ENCODE measurements around the gene MGAT5. TPM values are rescaled to one million over a fixed set of nuclear protein-coding genes. Genes with fewer than 3 reads are reported as not detected.

MGAT5 gene
- total RNA-seq, 1 donor from 2014 or later = 58.8 TPM

DNA sequence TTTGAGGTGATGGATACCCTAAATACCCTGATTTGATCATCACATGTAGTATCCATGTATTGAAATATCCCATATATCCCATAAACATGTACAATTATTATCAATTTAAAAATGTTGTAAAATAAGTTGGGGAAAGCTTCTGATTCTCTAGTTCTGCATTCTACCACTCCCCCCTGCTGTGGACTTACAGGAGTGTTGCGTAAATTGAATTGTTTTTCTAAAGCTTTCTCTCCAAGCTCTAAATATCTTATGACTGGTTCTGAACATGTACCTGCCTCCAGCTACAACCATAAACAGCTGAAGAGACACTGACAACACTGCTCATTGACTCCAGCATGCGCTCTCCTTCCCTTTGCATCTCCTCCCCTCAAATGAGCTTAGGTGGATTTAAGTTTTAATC lies 145.2 kb downstream of the MGAT5 start:
- Mint-ChIP-seq H3K36me3 (ENCODE audit: unreplicated experiment) (no peaks in the 10 kb centered on the region), H3K27me3 (ENCODE audit: unreplicated experiment) (peaks cover 6% of the 10 kb centered on the region), H3K9me3 (ENCODE audit: unreplicated experiment) (no peaks in the 10 kb centered on the region), H3K4me1 (ENCODE audit: low read depth, unreplicated experiment) (peaks cover 17% of the 10 kb centered on the region), H3K4me3 (ENCODE audit: unreplicated experiment) (no peak overlapping the region), H3K27ac (ENCODE audit: unreplicated experiment) (no peak overlapping the region)
- TF ChIP-seq, protein P1, sequence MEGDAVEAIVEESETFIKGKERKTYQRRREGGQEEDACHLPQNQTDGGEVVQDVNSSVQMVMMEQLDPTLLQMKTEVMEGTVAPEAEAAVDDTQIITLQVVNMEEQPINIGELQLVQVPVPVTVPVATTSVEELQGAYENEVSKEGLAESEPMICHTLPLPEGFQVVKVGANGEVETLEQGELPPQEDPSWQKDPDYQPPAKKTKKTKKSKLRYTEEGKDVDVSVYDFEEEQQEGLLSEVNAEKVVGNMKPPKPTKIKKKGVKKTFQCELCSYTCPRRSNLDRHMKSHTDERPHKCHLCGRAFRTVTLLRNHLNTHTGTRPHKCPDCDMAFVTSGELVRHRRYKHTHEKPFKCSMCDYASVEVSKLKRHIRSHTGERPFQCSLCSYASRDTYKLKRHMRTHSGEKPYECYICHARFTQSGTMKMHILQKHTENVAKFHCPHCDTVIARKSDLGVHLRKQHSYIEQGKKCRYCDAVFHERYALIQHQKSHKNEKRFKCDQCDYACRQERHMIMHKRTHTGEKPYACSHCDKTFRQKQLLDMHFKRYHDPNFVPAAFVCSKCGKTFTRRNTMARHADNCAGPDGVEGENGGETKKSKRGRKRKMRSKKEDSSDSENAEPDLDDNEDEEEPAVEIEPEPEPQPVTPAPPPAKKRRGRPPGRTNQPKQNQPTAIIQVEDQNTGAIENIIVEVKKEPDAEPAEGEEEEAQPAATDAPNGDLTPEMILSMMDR (IDR thresholded peaks at IDR 0.05; ENCODE audit: partially characterized antibody, unreplicated experiment) = no peak
- no peak for DNase-seq

DNA sequence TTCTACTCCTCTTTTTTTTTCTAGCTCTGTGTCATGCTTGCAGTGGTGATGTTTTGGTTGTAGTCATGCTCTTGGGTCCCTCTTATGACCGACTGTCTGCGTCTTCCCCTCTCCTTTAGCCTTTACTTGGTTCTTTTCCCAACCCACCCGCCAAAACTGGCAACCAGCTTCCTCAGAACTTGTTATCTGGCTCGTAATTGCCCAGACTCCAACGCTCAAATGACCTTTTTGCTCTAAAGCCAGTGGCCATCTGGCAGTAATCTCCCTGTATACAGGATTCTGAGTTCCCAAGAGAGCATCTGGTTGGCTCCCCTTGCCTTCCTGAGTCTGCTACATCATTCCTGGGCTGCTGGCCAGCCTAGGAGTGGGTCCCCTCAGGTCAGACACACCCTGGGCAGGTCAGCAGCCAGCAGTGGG lies 147.2 kb downstream of the MGAT5 start:
- TF ChIP-seq, protein P1 (IDR thresholded peaks at IDR 0.05; ENCODE audit: partially characterized antibody, unreplicated experiment) = no peak
- Mint-ChIP-seq H3K4me1 (ENCODE audit: low read depth, unreplicated experiment) (peaks cover 24% of the 10 kb centered on the region), H3K4me3 (ENCODE audit: unreplicated experiment) (peak overlapping the region; percentile 71), H3K27ac (ENCODE audit: unreplicated experiment) (peak overlapping the region; percentile 4), H3K36me3 (ENCODE audit: unreplicated experiment) (peaks cover 6% of the 10 kb centered on the region), H3K9me3 (ENCODE audit: unreplicated experiment) (no peaks in the 10 kb centered on the region), H3K27me3 (ENCODE audit: unreplicated experiment) (peaks cover 6% of the 10 kb centered on the region)
- no peak for DNase-seq

DNA sequence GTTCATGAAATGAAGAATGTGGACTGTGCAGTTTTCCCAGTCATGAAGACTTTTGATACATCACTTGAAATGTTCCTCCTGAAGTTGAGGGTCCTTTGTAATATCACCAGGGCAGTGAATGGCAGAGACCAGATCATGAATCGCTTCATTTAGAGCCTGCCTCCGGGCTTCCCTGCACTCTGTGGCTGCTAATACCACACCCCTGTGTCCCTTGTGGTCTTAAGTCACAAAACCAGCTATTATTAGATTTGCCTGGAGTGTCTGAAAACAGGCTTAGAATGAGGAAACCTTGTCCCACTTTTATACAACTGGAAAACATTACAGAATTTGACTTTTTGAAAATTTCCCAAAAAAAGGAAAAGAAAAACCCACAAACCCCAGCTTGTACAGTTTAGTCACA lies 147.9 kb downstream of the MGAT5 start:
- no peaks in the 10 kb centered on the region for H3K9me3 Mint-ChIP-seq (ENCODE audit: unreplicated experiment)
- TF ChIP-seq, protein P1 (IDR thresholded peaks at IDR 0.05; ENCODE audit: partially characterized antibody, unreplicated experiment) = no peak
- H3K4me1 Mint-ChIP-seq (ENCODE audit: low read depth, unreplicated experiment) = peaks cover 27% of the 10 kb centered on the region
- peaks cover 3% of the 10 kb centered on the region for H3K27me3 Mint-ChIP-seq (ENCODE audit: unreplicated experiment)
- no peak overlapping the region for H3K27ac Mint-ChIP-seq (ENCODE audit: unreplicated experiment)
- no peak overlapping the region for H3K4me3 Mint-ChIP-seq (ENCODE audit: unreplicated experiment)
- DNase-seq = no peak
- H3K36me3 Mint-ChIP-seq (ENCODE audit: unreplicated experiment) = peaks cover 6% of the 10 kb centered on the region

DNA sequence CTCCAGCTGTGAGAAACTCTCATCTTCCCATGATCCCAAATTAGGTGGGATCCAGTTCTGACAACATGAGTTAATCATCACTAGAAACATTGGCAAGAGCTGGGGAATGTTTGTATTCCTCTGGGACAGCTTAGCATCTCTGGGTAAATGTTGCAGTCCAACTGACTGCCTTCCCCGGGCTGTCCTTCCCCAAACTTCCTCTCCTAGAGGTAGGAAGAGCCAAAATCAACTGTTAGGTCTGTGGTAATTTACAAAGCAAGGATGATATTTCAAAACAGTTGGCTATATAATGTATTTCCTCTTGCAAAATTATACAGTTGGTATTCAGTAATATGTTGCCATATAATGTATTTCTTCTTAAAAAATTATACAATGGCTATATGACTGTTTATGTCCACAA lies 148.5 kb downstream of the MGAT5 start:
- Mint-ChIP-seq H3K4me3 (ENCODE audit: unreplicated experiment) (peak overlapping the region; percentile 22), H3K9me3 (ENCODE audit: unreplicated experiment) (no peaks in the 10 kb centered on the region), H3K36me3 (ENCODE audit: unreplicated experiment) (peaks cover 6% of the 10 kb centered on the region), H3K27ac (ENCODE audit: unreplicated experiment) (no peak overlapping the region), H3K27me3 (ENCODE audit: unreplicated experiment) (peaks cover 2% of the 10 kb centered on the region), H3K4me1 (ENCODE audit: low read depth, unreplicated experiment) (peaks cover 29% of the 10 kb centered on the region)
- DNase-seq = no peak
- TF ChIP-seq, protein P1 (IDR thresholded peaks at IDR 0.05; ENCODE audit: partially characterized antibody, unreplicated experiment) = no peak

DNA sequence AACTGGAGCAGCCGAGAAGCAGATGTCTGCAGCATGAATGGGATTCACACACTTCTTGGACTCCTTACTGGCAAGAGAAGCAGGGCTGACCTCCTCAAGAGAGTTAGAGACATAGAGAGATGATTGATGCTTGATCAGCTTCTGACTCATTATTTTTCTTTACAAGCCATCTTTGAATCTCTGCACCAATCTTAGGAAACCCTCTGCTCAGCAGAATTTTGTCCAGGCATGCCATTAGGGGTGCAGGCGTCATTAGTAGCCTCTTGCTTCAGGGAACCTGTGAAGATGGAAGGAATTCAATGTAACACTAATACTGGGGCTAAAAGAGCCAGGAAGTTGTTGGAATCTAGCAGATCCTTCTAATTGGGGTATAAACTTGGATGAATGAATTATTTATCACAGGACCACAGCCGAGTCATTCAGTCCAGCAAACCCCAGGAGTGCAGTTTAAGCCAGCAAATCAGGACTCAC lies 151.8 kb downstream of the MGAT5 start:
- H3K4me3 Mint-ChIP-seq (ENCODE audit: unreplicated experiment) = no peak overlapping the region
- H3K4me1 Mint-ChIP-seq (ENCODE audit: low read depth, unreplicated experiment) = peaks cover 48% of the 10 kb centered on the region
- H3K27ac Mint-ChIP-seq (ENCODE audit: unreplicated experiment) = no peak overlapping the region
- H3K9me3 Mint-ChIP-seq (ENCODE audit: unreplicated experiment) = no peaks in the 10 kb centered on the region
- H3K36me3 Mint-ChIP-seq (ENCODE audit: unreplicated experiment) = peaks cover 6% of the 10 kb centered on the region
- peaks cover 2% of the 10 kb centered on the region for H3K27me3 Mint-ChIP-seq (ENCODE audit: unreplicated experiment)
- no peak for DNase-seq
- TF ChIP-seq, protein P1 (IDR thresholded peaks at IDR 0.05; ENCODE audit: partially characterized antibody, unreplicated experiment) = no peak

Data from glutamatergic neuron (in vitro differentiated cells).